Umbilical cord (tissue), 2 donors: ENCODE data around the gene DUSP9. TPM values are rescaled to one million over a fixed set of nuclear protein-coding genes. Genes with fewer than 3 reads are reported as not detected.

ENCODE experiments used
- DNase-seq: peaks from one replicate; pipeline ENCODE4 v3.0.0-alpha.2; 2015; ENCODE audit warnings: low spot score
- total RNA-seq: library from RNA; depleted of rRNA; stranded (reverse); fragments of >200 nt; gene quantifications from one replicate; pipeline ENCODE4 v1.2.3, GENCODE V29; 2014; ENCODE audit warnings: low replicate concordance; ENCODE audit not compliant: insufficient read depth

The DUSP9 gene
- total RNA-seq, 1 donor from 2014 or later, result 6.3 TPM

GRCh38 chrX:153635788-153636668 lies 11.0 kb upstream of the DUSP9 start:
- no peak for DNase-seq

GRCh38 chrX:153636716-153637115 lies 10.3 kb upstream of the DUSP9 start:
- no peak for DNase-seq

DNA sequence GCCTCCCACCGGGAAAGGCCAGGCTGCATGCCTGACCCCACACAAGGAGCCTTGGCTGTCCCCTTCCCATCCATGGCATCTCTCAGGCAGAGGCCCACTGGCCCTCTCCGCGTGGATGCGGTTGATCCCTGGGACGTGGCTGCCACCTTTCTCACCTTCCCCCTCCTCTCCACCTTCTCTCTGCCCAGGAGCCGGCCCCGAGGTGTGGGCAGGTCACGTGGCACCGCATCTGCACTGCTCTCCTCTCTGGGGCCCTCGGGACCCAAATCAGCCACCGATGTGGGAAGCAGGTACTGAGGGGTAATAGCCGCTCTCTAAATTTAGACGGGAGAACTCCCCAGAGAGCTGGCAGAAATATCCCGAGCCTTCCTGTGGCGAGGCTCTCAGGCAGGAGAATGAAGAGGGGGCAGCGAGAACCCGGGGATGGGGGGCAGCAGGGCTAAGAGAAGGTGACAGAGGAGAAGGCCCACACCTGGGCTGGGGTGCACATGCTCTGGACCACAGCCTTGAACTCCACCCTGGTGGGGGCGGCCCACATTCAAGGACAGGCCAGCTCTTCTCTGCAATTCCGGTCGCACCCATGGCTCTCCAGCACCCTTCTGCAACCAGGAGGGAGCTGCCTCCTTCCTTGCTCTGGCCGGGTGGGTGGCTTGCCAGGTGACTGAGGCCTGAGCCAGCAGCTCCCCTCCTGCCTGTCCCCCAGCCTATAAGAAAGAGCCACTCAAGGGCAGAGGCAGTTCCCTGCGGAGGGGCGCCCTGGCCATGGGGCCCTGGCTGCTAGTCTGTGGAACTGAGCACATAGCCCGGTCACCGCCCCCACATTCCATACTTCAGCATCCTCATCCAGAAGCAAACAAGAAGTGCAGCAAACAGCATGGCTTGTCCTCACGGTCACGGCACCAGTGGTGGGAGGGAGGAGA lies 9.6 kb upstream of the DUSP9 start:
- DNase-seq, result no peak

DNA sequence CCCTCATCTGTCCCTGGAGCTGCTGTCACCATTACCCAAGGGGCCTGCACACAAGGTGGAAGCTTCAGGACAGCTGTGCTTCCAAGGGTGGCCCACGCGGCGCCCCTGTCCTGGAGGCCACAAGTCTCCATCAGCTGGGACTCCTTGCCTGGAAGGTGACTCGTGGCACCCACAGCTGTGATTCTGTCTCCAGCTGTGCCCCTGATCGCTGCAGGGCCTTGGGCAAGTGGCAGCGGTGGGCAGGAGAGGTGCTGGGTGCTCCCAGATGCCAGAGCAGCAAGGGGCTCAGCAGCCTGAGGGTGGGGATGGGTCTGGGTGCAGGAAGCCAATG lies 9.0 kb upstream of the DUSP9 start:
- no peak for DNase-seq

- no peak for DNase-seq
These were observed 8.4 kb upstream of the DUSP9 start for GRCh38 chrX:153638436-153639176.

DNA sequence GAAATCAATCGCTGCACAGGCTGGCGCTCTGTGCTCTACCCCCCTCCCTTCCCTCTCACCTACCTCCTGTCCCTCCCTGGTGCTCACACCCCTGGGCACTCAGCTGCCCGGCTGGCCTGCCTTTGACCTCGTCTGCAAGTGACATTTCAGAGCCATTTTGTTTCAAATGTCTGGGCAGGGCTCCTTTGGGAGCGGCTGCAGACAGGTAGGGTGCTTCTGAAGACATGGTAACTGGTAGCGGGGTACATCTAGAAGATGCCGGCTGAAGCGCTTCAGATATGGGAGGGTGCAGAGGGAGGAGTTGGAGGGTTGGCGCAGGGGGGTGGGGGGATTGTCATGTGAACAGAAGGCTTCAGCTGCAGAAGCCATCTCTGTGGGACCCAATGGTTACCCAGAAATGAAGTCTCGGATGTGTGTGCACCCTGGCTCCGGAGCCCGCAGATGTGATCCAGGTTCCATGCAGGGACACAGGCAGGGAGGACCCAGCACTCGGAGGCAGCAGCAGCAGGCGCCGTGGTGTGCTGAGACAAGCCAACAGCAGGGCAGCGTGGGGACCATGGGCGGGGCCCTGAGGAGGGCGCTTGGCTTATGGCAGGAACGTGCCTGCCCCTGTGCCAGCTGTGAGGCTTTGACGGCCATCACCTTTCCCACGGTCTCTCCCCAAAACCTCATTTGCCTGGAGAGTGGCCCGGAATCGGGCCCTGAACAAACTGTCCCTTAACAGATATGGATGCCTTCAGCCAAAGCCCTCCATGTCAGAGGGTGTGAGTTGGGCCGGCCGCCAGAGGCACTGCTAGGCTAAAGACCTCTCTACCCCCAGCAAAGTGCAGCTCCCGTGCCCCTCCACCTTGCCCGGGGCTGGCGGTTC lies 7.6 kb upstream of the DUSP9 start:
- no peak for DNase-seq

DNA sequence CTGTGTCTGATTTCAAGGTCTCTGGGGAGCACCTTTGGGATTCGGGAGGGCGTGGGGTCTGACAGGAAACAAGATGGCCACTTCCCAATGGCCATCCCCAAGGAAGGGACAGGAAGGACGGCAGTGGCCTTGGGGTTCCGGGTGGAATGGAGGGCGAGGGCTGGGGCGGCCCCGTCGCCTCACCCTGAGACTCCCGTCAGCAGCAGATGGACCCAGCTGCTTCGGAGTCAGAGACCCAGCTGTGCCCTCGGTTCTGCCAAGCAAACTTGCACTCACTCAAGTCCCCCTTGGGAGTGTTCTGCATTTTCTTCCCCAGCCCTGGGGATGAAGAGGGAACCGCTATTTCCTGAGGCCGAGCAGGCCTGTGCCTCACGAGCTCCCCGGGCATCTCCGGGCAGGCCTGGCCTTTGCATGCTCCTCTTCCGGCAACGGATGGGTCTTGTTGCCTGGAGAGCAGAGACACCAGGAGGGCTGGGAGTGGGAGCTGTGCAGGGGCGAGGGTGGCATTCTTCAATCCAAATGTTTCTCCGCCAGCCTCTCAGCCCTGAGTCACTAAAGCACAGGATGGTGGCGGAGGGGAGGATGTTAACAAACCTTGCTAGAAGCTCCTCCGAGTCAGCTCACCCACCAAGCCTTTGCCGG lies 6.8 kb upstream of the DUSP9 start:
- DNase-seq, result no peak

GRCh38 chrX:153640736-153641575 lies 6.0 kb upstream of the DUSP9 start:
- no peak for DNase-seq

GRCh38 chrX:153641627-153642026 lies 5.4 kb upstream of the DUSP9 start:
- no peak for DNase-seq

- no peak for DNase-seq
These were observed 4.8 kb upstream of the DUSP9 start for GRCh38 chrX:153642051-153642654.

DNA sequence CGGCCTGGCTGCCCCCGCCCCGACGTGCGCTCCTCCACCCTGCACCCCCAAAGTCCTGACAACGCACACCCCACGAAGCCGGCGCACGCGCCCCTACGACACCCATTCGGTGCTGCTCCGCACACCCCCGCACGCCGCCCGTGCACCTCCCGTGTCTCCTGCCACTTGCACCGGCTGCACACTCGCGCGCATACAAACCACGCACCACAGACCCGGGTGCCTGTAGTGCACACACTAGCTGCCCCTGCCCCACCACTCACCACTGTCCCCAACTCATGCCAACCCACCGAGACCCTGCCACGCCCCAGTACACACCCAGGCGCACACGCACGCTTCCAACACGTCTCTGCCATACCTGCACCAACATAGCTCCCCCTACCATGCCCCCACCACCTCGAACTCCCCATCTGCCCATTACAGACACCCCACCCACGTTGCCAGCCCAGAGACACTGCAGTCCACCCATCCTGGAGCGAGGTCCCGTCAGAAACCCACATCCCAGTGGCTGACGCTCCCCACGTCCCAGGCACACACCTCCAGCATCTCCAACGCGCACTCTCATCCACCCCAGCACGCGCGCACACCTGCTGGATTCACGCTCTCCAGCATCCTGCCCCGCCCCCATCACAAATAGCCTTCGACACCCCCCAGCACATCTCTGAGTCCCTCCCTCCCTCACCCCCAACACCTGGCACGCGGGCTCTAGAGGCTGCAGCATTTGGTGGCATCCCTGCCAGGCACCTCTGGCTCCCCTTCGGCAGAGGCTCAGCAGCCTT lies 4.2 kb upstream of the DUSP9 start:
- no peak for DNase-seq

DNA sequence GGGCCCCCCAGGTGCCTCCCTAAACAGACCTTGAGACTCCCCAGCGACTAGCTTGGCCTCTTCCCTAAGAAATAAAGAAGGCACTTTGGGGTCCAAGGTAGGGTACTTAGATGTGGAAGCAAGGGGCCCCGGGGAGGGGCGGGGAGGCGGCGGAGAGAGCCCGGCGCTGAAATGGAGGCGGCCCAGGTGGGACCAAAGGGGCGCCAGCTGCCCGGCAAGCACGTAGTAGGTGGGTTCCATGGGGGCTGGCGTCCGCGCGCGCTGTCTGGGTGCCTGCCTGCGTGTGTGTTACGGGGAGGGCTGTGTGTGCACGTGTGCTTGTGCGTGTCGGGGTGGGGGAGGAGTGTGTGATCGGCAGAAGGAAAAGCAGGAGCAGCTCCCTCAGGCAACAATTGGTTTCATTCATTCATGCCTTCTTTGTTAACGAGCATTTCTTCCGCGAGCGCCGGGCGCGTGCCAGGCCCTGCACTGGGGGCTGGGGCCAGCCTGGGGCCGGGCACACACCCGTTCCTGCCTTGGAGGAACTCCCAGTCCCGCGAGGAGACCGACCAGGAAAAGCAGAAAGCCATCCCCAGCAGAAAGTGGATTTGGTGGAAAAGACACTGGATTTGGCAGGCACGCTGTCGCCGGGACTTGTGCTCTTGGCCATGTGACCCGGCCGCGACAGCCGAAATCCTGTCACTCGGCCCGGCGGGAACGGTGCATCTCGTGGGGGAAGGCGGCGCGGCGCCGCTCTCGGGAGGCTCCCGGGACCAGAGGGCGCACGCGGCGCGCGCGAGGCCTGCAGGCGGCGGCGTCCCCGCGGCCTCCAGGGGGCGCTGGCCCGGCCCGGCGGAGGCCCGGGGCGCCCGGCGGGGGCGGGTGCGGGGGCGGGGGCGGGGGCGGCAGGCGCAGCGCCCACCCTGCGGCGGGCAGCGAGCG lies 3.3 kb upstream of the DUSP9 start:
- no peak for DNase-seq

DNA sequence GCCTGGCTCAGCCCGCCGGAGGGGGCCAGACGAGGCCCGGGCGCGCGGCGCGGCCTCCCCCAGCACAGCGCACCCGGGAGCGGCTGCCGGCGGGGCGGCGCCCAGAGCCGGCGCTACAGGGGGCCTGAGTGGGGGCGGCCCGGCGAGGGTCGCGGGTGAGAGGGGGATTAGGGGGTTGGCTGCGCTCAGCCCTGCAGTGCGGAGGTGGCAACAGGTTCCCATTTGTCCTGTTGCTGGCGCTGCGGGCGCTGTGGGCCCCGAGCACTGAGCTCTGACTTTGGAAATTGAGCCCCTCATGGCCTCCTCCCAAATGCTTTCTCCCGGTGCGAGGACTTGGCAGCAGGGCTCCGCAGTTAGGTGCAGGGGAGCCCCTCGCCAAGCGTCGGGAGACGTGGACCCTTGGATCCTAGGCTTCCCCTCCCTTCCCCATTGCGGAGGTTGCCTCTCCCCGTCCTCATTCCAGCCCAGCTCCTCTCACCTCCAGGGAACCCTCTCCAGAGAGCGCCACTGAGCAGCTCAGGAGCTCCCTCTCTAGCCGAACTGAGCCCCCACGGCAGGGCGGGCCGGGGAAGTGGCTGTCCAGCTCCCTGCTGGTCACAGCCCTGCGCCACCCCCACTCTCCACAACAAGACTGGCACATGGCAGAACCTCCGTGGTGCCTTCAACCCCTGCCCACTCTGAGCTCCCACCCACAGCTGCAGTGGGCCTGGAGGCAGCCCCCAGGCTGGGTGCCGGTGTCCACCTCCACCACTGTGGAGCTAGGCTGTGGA lies 2.5 kb upstream of the DUSP9 start:
- no peak for DNase-seq

GRCh38 chrX:153645151-153645550 lies 1.9 kb upstream of the DUSP9 start:
- no peak for DNase-seq

GRCh38 chrX:153645921-153646488 lies 998 bp upstream of the DUSP9 start:
- DNase-seq, result no peak
